K562 (cell line): ENCODE data around the gene CYYR1. TPM values are rescaled to one million over a fixed set of nuclear protein-coding genes. Genes with fewer than 3 reads are reported as not detected.

Experiments
- CHD4 ChIP-seq: fragments of 200-600 bp; sonication (generic); IDR thresholded peaks from 3 replicates; pipeline ENCODE4 v1.6.1; 2012; ENCODE audit warnings: low read depth, mild to moderate bottlenecking, mixed read lengths, low read length, inconsistent platforms; ENCODE audit not compliant: insufficient read depth, insufficient replicate concordance, poor library complexity, severe bottlenecking
- ELF4 ChIP-seq: fragments of 450-650 bp; formaldehyde crosslinking; IDR thresholded peaks from 2 replicates; pipeline ENCODE4 v1.4.0; 2022; ENCODE audit warnings: missing genetic modification characterization
- ETS1 ChIP-seq: conservative IDR thresholded peaks from 2 replicates; pipeline ENCODE4 v1.6.1; 2011; ENCODE audit warnings: low read depth, mild to moderate bottlenecking, low read length; ENCODE audit not compliant: control insufficient read depth
- FOXA1 ChIP-seq: fragments of 450-650 bp; IDR thresholded peaks from 2 replicates; pipeline ENCODE4 v1.6.1; 2016; ENCODE audit warnings: mild to moderate bottlenecking, borderline replicate concordance
- GTF2E2 ChIP-seq: fragments of 200-800 bp; sonication (Bioruptor generic); IDR thresholded peaks from 2 replicates; pipeline ENCODE4 v1.6.1; 2016; ENCODE audit warnings: missing genetic modification characterization, missing compliant biosample characterization
- NR2C1 ChIP-seq, 2 experiments: fragments of 450-650 bp; IDR thresholded peaks; 2 replicates each; pipeline ENCODE4 v1.6.1; 2017; ENCODE audit warnings: mild to moderate bottlenecking in 2 of 2, antibody characterized with exemption in 1 of 2, inconsistent platforms in 1 of 2, missing compliant biosample characterization in 1 of 2, missing genetic modification characterization in 1 of 2
- PCBP2 ChIP-seq: fragments of 200-400 bp; formaldehyde crosslinking; IDR thresholded peaks from 2 replicates; pipeline ENCODE4 v1.6.1; 2018; ENCODE audit warnings: low read length, low read depth, mild to moderate bottlenecking, moderate library complexity; ENCODE audit not compliant: poor library complexity, severe bottlenecking
- SPI1 ChIP-seq: IDR thresholded peaks from 2 replicates; pipeline ENCODE4 v1.6.1; 2011; ENCODE audit warnings: low read depth, low read length, control low read depth, borderline replicate concordance
- ZFP30 ChIP-seq: fragments of 250-450 bp; sonication (Bioruptor Pico); IDR thresholded peaks from 2 replicates; pipeline ENCODE4 v1.8.0; 2022; ENCODE audit warnings: moderate library complexity, mild to moderate bottlenecking, inconsistent platforms, borderline replicate concordance
- ZNF263 ChIP-seq: sonication (generic); formaldehyde crosslinking; IDR thresholded peaks from 2 replicates; pipeline ENCODE4 v1.8.0; 2022; ENCODE audit warnings: mild to moderate bottlenecking, missing genetic modification reagents, borderline replicate concordance
- ZNF354B ChIP-seq: fragments of 250-450 bp; sonication (Bioruptor Pico); IDR thresholded peaks from 2 replicates; pipeline ENCODE4 v1.4.0; 2020
- polyA plus RNA-seq, 8 experiments: library from polyadenylated mRNA; depleted of rRNA in 4 of 8; stranded (reverse) in 5 of 8; unstranded in 3 of 8; fragments of >200 nt; fragmentation: Nextera tagmentation in 2 of 8; fragmentation: Illumina TruSeq in 1 of 8; extraction: Ambion mirVana in 2 of 8; extraction: Trizol in 1 of 8; gene quantifications; 2 replicates each; pipeline versions ENCODE4 v1.2.1 to v1.2.3, GENCODE V29; 2011 to 2014; ENCODE audit warnings: inconsistent platforms in 1 of 8, missing spikeins in 1 of 8
- total RNA-seq, 7 experiments: library from RNA; depleted of rRNA in 6 of 7; stranded (reverse); fragments of >200 nt in 6 of 7; fragmentation: Illumina TruSeq in 2 of 7; extraction: Trizol in 2 of 7; gene quantifications; 2 replicates each; pipeline versions ENCODE4 v1.2.1 to v1.2.3, GENCODE V29; 2011 to 2021; ENCODE audit warnings: low replicate concordance in 1 of 7
- TF ChIP-seq, protein P1 (sequence below): sonication (generic); formaldehyde crosslinking; IDR thresholded peaks from 2 replicates; pipeline ENCODE4 v1.8.1; 2023; ENCODE audit warnings: missing genetic modification reagents, mild to moderate bottlenecking, borderline replicate concordance

CYYR1 gene
- total and polyA plus RNA-seq, 9 of the 15 experiments (the other 6 are each of a cell fraction or from before 2014, with no cell fraction given), result not detected

DNA sequence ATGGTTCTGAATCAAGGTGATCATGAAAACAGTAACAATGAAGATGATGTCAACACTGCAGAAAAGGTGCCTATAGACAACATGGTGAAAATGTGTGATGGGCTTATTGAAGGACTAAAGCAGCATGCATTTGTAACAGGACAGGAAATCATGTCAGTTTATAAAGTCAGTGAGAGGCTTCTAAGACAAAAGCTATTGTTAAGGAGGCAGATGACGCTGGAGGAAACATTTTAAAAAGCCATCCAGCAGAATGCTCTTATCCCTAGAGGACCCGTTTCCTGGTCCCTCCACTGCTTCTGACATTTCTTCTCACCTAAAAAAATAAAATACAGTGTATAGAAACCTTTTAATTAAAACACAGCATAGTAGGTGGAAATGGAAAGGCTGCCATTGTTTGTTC lies 40.9 kb downstream of the CYYR1 start (continued):
- no peak for TF ChIP-seq SPI1
- TF ChIP-seq ZFP30 (CRISPR knock-in tag), result no peak
- no peak for TF ChIP-seq GTF2E2 (tag)
- TF ChIP-seq ZNF354B (CRISPR knock-in tag), result no peak
- TF ChIP-seq NR2C1 (IDR thresholded peaks at IDR 0.05), result no peak
- no peak for TF ChIP-seq NR2C1 (tag; IDR thresholded peaks at IDR 0.05)
- no peak for TF ChIP-seq FOXA1
- TF ChIP-seq CHD4, result no peak
- no peak for TF ChIP-seq ZNF263 (CRISPR knock-in tag)
- no peak for TF ChIP-seq PCBP2
- TF ChIP-seq ETS1, result no peak
- TF ChIP-seq, protein P1, sequence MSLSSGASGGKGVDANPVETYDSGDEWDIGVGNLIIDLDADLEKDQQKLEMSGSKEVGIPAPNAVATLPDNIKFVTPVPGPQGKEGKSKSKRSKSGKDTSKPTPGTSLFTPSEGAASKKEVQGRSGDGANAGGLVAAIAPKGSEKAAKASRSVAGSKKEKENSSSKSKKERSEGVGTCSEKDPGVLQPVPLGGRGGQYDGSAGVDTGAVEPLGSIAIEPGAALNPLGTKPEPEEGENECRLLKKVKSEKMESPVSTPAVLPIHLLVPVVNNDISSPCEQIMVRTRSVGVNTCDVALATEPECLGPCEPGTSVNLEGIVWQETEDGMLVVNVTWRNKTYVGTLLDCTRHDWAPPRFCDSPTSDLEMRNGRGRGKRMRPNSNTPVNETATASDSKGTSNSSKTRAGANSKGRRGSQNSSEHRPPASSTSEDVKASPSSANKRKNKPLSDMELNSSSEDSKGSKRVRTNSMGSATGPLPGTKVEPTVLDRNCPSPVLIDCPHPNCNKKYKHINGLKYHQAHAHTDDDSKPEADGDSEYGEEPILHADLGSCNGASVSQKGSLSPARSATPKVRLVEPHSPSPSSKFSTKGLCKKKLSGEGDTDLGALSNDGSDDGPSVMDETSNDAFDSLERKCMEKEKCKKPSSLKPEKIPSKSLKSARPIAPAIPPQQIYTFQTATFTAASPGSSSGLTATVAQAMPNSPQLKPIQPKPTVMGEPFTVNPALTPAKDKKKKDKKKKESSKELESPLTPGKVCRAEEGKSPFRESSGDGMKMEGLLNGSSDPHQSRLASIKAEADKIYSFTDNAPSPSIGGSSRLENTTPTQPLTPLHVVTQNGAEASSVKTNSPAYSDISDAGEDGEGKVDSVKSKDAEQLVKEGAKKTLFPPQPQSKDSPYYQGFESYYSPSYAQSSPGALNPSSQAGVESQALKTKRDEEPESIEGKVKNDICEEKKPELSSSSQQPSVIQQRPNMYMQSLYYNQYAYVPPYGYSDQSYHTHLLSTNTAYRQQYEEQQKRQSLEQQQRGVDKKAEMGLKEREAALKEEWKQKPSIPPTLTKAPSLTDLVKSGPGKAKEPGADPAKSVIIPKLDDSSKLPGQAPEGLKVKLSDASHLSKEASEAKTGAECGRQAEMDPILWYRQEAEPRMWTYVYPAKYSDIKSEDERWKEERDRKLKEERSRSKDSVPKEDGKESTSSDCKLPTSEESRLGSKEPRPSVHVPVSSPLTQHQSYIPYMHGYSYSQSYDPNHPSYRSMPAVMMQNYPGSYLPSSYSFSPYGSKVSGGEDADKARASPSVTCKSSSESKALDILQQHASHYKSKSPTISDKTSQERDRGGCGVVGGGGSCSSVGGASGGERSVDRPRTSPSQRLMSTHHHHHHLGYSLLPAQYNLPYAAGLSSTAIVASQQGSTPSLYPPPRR (CRISPR knock-in tag), result no peak
- TF ChIP-seq ELF4 (CRISPR knock-in tag), result no peak
- TF ChIP-seq, all 486 proteins: peak for 0
